GM12891 (cell line): ENCODE data around the gene PCK2.

ENCODE experiments used
- DNase-seq: peaks from one replicate; pipeline ENCODE4 v3.0.0; 2011; ENCODE audit warnings: low spot score; ENCODE audit not compliant: insufficient read length
- FAIRE-seq: peaks from 2 replicates; lab custom pipeline; 2011; peaks lifted over from hg19 to GRCh38; lab: Jason Lieb, UNC
- PAX5 ChIP-seq: IDR thresholded peaks from 2 replicates; pipeline ENCODE4 v1.6.1; 2011; ENCODE audit warnings: low read length, moderate library complexity, mild to moderate bottlenecking; ENCODE audit not compliant: insufficient read depth, severe bottlenecking
- POLR2A ChIP-seq: IDR thresholded peaks from 2 replicates; pipeline ENCODE4 v1.6.1; 2011; ENCODE audit warnings: low read depth, low read length, control low read depth
- POLR2AphosphoS5 ChIP-seq: IDR thresholded peaks from 2 replicates; pipeline ENCODE4 v1.6.1; 2011; ENCODE audit warnings: low read depth, low read length, control low read depth
- POU2F2 ChIP-seq: IDR thresholded peaks from 2 replicates; pipeline ENCODE4 v1.6.1; 2011; ENCODE audit warnings: low read depth, mild to moderate bottlenecking, control low read depth, low read length, moderate library complexity
- SPI1 ChIP-seq: IDR thresholded peaks from 2 replicates; pipeline ENCODE4 v1.6.1; 2011; ENCODE audit warnings: low read depth, low read length, control low read depth
- TAF1 ChIP-seq: IDR thresholded peaks from 2 replicates; pipeline ENCODE4 v1.6.1; 2011; ENCODE audit warnings: low read depth, low read length, control low read depth

PCK2 gene

DNA sequence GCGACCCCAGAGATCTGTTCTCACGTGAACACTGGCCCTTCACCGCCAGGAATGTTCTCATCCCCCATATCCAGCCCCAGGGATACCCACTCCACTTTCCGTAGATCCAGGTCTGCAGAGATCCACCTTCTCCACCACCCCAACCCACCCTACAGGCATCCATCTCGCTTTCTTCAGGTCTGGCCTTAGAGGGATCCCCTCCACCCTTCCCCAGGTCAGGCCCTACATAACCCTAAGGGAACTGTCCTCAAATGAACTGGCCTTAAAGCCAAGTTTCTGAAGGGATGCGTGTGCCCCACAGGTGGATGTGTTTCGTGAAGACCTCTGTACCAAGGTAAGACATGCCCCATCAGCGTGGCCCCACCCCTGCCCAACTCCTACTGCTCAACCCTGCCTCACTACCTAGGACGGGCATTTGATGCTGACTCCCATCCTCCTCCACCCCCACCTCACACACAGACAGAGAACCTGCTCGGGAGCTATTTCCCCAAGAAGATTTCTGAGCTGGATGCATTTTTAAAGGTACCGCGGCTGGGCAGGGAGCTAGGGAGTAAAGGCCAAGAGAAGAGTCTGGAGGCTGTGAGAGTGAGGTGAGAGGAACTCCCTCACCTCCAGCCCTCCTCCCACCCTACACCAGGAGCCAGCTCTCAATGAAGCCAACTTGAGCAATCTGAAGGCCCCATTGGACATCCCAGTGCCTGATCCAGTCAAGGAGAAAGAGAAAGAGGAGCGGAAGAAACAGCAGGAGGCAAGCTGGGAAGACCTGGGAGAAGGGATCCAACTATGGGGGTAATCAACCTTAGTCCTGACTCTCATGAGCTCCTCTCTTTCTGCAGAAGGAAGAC, 42.8 kb downstream of the PCK2 start:
- DNase-seq, result no peak
- no peak for TF ChIP-seq SPI1
- TF ChIP-seq TAF1, result no peak
- no peak for TF ChIP-seq POLR2A
- TF ChIP-seq PAX5, result no peak
- TF ChIP-seq POLR2AphosphoS5, result no peak
- TF ChIP-seq POU2F2, result no peak
- FAIRE-seq, result no peak

DNA sequence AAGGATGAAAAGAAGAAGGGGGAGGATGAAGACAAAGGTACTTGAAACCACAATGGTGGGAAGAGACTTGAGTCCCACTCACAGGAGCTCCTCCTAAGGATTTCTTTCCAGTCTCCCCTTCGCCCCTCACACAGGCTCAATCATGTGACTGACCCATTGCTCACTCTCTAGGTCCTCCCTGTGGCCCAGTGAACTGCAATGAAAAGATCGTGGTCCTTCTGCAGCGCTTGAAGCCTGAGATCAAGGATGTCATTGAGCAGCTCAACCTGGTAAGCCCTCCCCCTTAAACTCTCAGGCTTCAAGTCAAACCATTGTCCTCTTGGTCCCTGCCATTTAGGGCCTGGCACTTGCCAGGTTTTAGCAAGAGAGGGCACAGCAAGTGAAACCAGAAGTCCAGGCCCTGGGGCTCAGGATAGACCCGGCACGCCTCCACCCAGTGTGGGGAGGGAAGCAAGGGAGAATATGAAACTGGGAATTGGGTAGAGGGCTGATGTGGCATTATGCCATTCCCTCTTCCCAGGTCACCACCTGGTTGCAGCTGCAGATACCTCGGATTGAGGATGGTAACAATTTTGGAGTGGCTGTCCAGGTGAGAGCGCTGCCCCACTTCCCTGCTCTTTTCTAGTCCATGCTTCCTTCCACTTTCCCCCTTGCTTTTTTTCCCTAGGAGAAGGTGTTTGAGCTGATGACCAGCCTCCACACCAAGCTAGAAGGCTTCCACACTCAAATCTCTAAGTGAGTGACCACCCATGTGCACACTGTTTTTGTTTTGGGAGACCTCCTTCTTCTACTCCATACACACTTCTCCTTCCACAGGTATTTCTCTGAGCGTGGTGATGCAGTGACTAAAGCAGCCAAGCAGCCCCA, 43.7 kb downstream of the PCK2 start:
- TF ChIP-seq POLR2A (peak; percentile 53; the same call in 1 of the 2 replicates), PAX5 (no peak)
- FAIRE-seq, result no peak

GRCh38 chr14:24138396-24139271, 44.5 kb downstream of the PCK2 start:
- TF ChIP-seq POU2F2 (no peak), POLR2A (no peak), POLR2AphosphoS5 (no peak), SPI1 (no peak), PAX5 (no peak), TAF1 (no peak)
- FAIRE-seq (no peak), DNase-seq (no peak)

More for the DNA sequence above, 43.7 kb downstream of the PCK2 start:
- no peak for DNase-seq

GRCh38 chr14:24139272-24139934, 45.3 kb downstream of the PCK2 start:
- DNase-seq, result no peak
- FAIRE-seq, result no peak
- TF ChIP-seq POU2F2 (no peak), POLR2A (no peak), TAF1 (no peak), SPI1 (no peak), POLR2AphosphoS5 (no peak), PAX5 (no peak)

DNA sequence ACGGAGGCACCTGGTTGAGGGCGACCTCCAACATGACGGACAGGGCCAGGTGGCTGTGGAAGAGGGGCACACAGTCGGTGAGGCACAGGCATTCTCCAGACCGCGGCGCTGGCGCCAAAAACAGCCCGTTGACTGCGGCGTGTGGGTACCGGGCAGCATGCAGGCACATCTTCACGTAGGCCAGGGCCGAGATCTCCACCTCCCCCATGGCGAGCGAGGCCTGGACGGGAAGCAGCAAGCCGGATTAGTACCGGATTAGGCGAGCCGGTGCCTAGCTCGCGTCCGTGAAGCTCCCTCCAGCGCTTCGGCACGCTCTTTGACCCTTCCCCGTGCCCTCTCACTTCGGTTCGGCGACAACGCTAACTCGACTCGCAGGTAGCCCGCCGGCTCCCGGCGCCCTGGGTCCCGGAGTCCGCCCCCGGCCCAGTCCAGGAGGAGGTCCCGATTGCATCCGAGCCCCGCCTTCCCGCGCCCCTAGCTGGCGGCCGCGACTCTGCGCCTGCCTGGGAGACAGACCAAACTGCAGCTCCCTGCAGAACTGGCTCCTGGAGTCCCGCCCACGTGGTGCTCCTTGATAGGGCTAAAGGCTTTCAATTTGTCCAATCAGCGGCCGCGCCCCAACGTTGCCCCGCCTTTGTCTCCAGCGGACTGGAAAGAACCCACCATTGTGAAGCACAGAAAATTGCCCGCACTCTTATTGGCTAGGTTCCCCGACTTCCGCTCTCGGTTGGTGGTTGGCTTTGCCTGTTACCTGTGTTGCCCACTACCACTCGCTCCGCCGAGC, 47.2 kb downstream of the PCK2 start, which contains the start of gene EMC9:
TSS of gene EMC9 (minus strand) at position 495 of the 784 bp plus-strand sequence. CDS start at position 208, 287 bp downstream.
- TF ChIP-seq POLR2AphosphoS5 (peak; percentile 83), POLR2A (peak; percentile 78; the same call in 1 of the 2 replicates), SPI1 (peak; percentile 74), PAX5 (peak; percentile 72), TAF1 (peak; percentile 7), POU2F2 (peak; percentile 53)
- FAIRE-seq (peak; percentile 82), DNase-seq (peak; percentile 96)

DNA sequence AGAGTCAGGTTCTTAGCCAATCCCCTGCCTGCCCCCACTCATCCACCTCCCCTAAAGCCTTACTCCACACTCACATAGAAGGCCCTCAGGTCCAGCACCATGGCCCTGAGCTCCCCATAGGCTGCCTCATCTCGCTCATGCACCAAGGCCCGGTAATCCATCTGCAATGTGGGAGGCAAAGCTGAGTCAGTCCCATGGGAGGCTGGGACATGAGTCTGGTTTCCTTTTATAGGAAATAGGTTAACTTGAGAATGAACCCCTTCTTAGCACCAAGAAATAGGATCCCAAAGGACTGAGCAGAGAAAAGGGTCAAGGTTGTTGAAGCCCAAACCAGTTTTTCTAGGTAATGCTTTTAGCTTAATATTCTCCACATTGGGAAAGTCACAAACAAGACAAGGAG, 49.4 kb downstream of the PCK2 start:
- DNase-seq (no peak), FAIRE-seq (no peak)
- TF ChIP-seq SPI1 (no peak), POLR2A (no peak)

DNA sequence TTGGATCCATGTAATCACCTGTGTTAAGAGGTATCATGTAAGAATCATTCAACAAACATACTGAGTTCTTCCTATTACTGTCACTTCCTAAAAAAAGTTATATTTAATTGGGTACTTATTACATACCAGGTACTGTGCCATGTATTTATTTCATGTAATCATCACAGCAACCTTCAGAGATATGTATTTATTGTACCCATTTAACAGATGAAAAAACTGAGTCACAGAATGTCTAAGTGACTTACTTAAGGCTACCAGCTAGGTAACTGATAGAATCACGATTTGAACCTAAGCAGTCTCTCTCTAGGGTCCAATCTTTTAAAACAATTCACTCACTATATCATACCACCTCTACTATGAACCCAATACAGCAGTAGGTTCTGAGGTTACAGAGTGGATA, 50.3 kb downstream of the PCK2 start:
- DNase-seq (no peak), FAIRE-seq (no peak)
- no peak for TF ChIP-seq POLR2AphosphoS5
- TF ChIP-seq POU2F2, result no peak
- no peak for TF ChIP-seq TAF1
- TF ChIP-seq SPI1, result no peak
- TF ChIP-seq POLR2A, result no peak
- no peak for TF ChIP-seq PAX5

DNA sequence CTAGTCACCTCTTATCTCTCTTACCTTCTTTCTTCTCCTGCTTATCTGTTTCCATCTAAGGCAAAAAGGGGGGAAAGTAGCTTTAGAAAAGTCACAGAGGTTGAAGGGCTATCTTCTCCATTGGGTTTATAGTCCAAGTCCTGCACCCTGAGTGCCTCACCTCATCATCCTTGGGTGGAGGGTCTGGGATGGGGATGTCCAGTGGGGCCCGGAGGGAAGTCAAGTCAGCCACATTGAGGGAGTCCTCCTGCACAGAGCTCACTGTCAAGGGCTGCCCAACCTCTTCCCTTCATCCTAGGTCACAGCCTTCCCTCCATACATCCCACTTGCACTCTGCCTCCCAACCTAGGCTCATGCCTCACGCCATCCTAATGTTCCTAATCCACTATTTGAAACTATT, 51.1 kb downstream of the PCK2 start:
- FAIRE-seq (no peak), DNase-seq (no peak)
- TF ChIP-seq PAX5 (no peak), POLR2A (no peak), SPI1 (no peak), POU2F2 (no peak), TAF1 (no peak), POLR2AphosphoS5 (no peak)
